Hepatocyte (in vitro differentiated cells): Measurements from ENCODE around the gene GP5. TPM values are rescaled to one million over a fixed set of nuclear protein-coding genes. Genes with fewer than 3 reads are reported as not detected.

Source experiments
- DNase-seq: peaks from one replicate; pipeline ENCODE4 v3.0.0-alpha.2; 2016; ENCODE audit warnings: low spot score
- H2AFZ ChIP-seq: fragments of 200-600 bp; sonication (generic); 2 replicates; pipeline ENCODE4 v1.6.0; 2016; ENCODE audit warnings: antibody characterized with exemption, mild to moderate bottlenecking
- H3K27ac ChIP-seq: fragments of 200-600 bp; sonication (generic); 2 replicates; pipeline ENCODE4 v1.5.1; 2016; ENCODE audit warnings: mild to moderate bottlenecking
- H3K27me3 ChIP-seq: fragments of 200-600 bp; sonication (generic); 2 replicates; pipeline ENCODE4 v1.6.1; 2016
- H3K36me3 ChIP-seq: fragments of 200-600 bp; sonication (generic); replicated peaks from 2 replicates; pipeline ENCODE4 v1.5.1; 2016; ENCODE audit warnings: low read depth; ENCODE audit not compliant: insufficient read depth
- H3K4me1 ChIP-seq: fragments of 200-600 bp; sonication (generic); 2 replicates; pipeline ENCODE4 v1.5.1; 2016; ENCODE audit warnings: mild to moderate bottlenecking, moderate library complexity; ENCODE audit not compliant: insufficient read depth
- H3K4me2 ChIP-seq: fragments of 200-600 bp; sonication (generic); 2 replicates; pipeline ENCODE4 v1.6.0; 2016
- H3K4me3 ChIP-seq: fragments of 200-600 bp; sonication (generic); 2 replicates; pipeline ENCODE4 v1.5.1; 2016; ENCODE audit warnings: mild to moderate bottlenecking
- H3K79me2 ChIP-seq: fragments of 200-600 bp; sonication (generic); 2 replicates; pipeline ENCODE4 v1.6.0; 2017; ENCODE audit warnings: mild to moderate bottlenecking
- H3K9me2 ChIP-seq: fragments of 200-600 bp; sonication (generic); replicated peaks from 2 replicates; pipeline ENCODE4 v1.6.0; 2017; ENCODE audit warnings: mild to moderate bottlenecking; ENCODE audit not compliant: insufficient read depth
- H3K9me3 ChIP-seq: fragments of 200-600 bp; sonication (generic); 2 replicates; pipeline ENCODE4 v1.5.1; 2016; ENCODE audit warnings: low read depth, mild to moderate bottlenecking
- H4K20me1 ChIP-seq: fragments of 200-600 bp; sonication (generic); 2 replicates; pipeline ENCODE4 v1.6.0; 2016; ENCODE audit warnings: mild to moderate bottlenecking; ENCODE audit not compliant: insufficient read depth, poor library complexity, severe bottlenecking
- EZH2 ChIP-seq: fragments of 200-600 bp; sonication (generic); IDR thresholded peaks from 2 replicates; pipeline ENCODE4 v1.6.1; 2016; ENCODE audit warnings: antibody characterized with exemption, mild to moderate bottlenecking, borderline replicate concordance
- EZH2phosphoT487 ChIP-seq: fragments of 200-600 bp; sonication (generic); IDR thresholded peaks from one replicate; pipeline ENCODE4 v1.6.1; 2018; ENCODE audit warnings: antibody characterized with exemption, mild to moderate bottlenecking, low read depth, moderate library complexity; ENCODE audit not compliant: unreplicated experiment, severe bottlenecking
- WGBS: methylation state at CpG from one replicate; pipeline ENCODE4 v1.1.6; 2016; ENCODE audit warnings: low lambda C conversion rate; ENCODE audit errors: missing lambda C conversion rate; 5-methylcytosine and 5-hydroxymethylcytosine counted together
- polyA plus RNA-seq: library from polyadenylated mRNA; unstranded; fragments of >200 nt; fragmentation: Nextera tagmentation; extraction: Ambion mirVana; gene quantifications from 2 replicates; pipeline ENCODE4 v1.2.1, GENCODE V29; 2016
- total RNA-seq: library from RNA; depleted of rRNA; stranded (reverse); fragments of >200 nt; gene quantifications from 2 replicates; pipeline ENCODE4 v1.2.3, GENCODE V29; 2014
- TF ChIP-seq, protein P1 (sequence below): fragments of 200-600 bp; sonication (generic); IDR thresholded peaks from 2 replicates; pipeline ENCODE4 v1.5.1; 2016; ENCODE audit warnings: antibody characterized with exemption, mild to moderate bottlenecking; ENCODE audit not compliant: poor library complexity

GP5 gene
- total and polyA plus RNA-seq, 2 experiments from 2014 or later: 0.27 TPM; not detected in 1

- no peaks in the 10 kb centered on the region for H3K9me3 ChIP-seq
- no peak for TF ChIP-seq EZH2
- no peak for TF ChIP-seq EZH2phosphoT487
- H3K4me3 ChIP-seq: no peak overlapping the region
- no peak overlapping the region for H2AFZ ChIP-seq
- no peak overlapping the region for H3K4me2 ChIP-seq
- no peaks in the 10 kb centered on the region for H3K36me3 ChIP-seq
- H4K20me1 ChIP-seq: no peaks in the 10 kb centered on the region
- no peak overlapping the region for H3K27ac ChIP-seq
- H3K4me1 ChIP-seq: peaks cover 20% of the 10 kb centered on the region
- no peak for DNase-seq
- H3K79me2 ChIP-seq: no peaks in the 10 kb centered on the region
- H3K27me3 ChIP-seq: peaks cover 10% of the 10 kb centered on the region
- WGBS: 96% methylated on average over 15 of the region's 15 CpGs
- H3K9me2 ChIP-seq: no peaks in the 10 kb centered on the region
Measured at GRCh38 chr3:194399874-194400411, 877 bp upstream of the GP5 start.

DNA sequence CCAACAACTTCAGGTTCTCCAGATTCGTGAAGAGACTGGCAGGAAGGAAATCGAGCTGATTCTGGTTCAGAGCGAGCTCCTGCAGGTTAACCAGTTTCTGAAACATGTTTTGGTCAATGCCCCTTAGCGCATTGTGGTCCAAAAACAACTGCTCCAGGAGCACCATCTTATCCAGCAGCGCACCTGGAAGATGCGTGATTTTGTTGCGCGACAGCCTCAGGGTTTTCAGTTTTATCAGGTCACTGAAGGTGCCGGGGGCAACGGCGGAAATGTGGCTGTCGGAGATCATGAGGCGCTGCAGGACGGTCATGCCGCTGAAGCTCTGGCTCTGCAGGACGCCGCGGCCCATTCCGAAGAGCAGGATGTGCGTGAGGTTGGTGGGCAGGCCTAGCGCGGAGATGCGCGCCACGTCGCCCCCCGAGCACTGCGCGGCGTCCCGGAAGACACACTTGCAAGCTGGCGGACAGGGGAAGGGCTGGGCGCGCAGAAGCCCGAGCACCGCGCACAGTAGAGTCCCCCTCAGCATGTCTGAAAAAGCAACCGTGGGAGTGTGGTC lies 1.2 kb downstream of the GP5 start:
- no peaks in the 10 kb centered on the region for H4K20me1 ChIP-seq
- H3K36me3 ChIP-seq: no peaks in the 10 kb centered on the region
- no peaks in the 10 kb centered on the region for H3K9me2 ChIP-seq
- H3K79me2 ChIP-seq: no peaks in the 10 kb centered on the region
- peak overlapping the region; percentile 73 for H3K4me2 ChIP-seq
- H3K9me3 ChIP-seq: no peaks in the 10 kb centered on the region
- 52% methylated on average over 38 of the region's 38 CpGs for WGBS
- no peak overlapping the region for H2AFZ ChIP-seq
- no peak overlapping the region for H3K27ac ChIP-seq
- H3K4me3 ChIP-seq: no peak overlapping the region
- peaks cover 10% of the 10 kb centered on the region for H3K27me3 ChIP-seq
- TF ChIP-seq EZH2 (no peak), EZH2phosphoT487 (no peak)
- TF ChIP-seq, protein P1, sequence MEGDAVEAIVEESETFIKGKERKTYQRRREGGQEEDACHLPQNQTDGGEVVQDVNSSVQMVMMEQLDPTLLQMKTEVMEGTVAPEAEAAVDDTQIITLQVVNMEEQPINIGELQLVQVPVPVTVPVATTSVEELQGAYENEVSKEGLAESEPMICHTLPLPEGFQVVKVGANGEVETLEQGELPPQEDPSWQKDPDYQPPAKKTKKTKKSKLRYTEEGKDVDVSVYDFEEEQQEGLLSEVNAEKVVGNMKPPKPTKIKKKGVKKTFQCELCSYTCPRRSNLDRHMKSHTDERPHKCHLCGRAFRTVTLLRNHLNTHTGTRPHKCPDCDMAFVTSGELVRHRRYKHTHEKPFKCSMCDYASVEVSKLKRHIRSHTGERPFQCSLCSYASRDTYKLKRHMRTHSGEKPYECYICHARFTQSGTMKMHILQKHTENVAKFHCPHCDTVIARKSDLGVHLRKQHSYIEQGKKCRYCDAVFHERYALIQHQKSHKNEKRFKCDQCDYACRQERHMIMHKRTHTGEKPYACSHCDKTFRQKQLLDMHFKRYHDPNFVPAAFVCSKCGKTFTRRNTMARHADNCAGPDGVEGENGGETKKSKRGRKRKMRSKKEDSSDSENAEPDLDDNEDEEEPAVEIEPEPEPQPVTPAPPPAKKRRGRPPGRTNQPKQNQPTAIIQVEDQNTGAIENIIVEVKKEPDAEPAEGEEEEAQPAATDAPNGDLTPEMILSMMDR: no peak
- H3K4me1 ChIP-seq: peaks cover 20% of the 10 kb centered on the region
- no peak for DNase-seq

- Histone ChIP-seq H3K27ac (peak overlapping the region; percentile 89), H4K20me1 (no peaks in the 10 kb centered on the region), H3K79me2 (no peaks in the 10 kb centered on the region), H3K9me2 (no peaks in the 10 kb centered on the region), H3K4me1 (peaks cover 20% of the 10 kb centered on the region), H3K36me3 (no peaks in the 10 kb centered on the region), H3K4me2 (peak overlapping the region; percentile 73), H2AFZ (peak overlapping the region; percentile 33), H3K4me3 (no peak overlapping the region), H3K9me3 (no peaks in the 10 kb centered on the region), H3K27me3 (peaks cover 10% of the 10 kb centered on the region)
- DNase-seq: no peak
- WGBS: 45% methylated on average over 61 of the region's 73 CpGs
- no peak for TF ChIP-seq EZH2
- TF ChIP-seq EZH2phosphoT487: no peak
- TF ChIP-seq, protein P1: no peak
Measured at GRCh38 chr3:194396859-194397756, 2.0 kb downstream of the GP5 start.

GRCh38 chr3:194396539-194396858 lies 2.6 kb downstream of the GP5 start:
- DNase-seq: no peak
- H3K79me2 ChIP-seq: no peaks in the 10 kb centered on the region
- H3K4me3 ChIP-seq: no peak overlapping the region
- H3K9me2 ChIP-seq: no peaks in the 10 kb centered on the region
- peaks cover 10% of the 10 kb centered on the region for H3K27me3 ChIP-seq
- TF ChIP-seq, protein P1: no peak
- no peak for TF ChIP-seq EZH2
- H3K4me1 ChIP-seq: peaks cover 20% of the 10 kb centered on the region
- H4K20me1 ChIP-seq: no peaks in the 10 kb centered on the region
- H2AFZ ChIP-seq: peak overlapping the region; percentile 33
- 60% methylated on average over 7 of the region's 13 CpGs for WGBS
- peak overlapping the region; percentile 73 for H3K4me2 ChIP-seq
- H3K27ac ChIP-seq: peak overlapping the region; percentile 89
- H3K36me3 ChIP-seq: no peaks in the 10 kb centered on the region
- H3K9me3 ChIP-seq: no peaks in the 10 kb centered on the region
